GM18508 (cell line): ENCODE results near the gene PRKN.
"Not testable (repeated sequence)": the region's sequence is repeated elsewhere in the genome, so short reads cannot be mapped to it uniquely, and the experiment has no call there.

Experiments used
- ATAC-seq: cut with Tn5 transposase; IDR thresholded peaks from one replicate; pipeline ENCODE4 v1.9.1; 2021; ENCODE audit warnings: moderate number of reproducible peaks; ENCODE audit not compliant: insufficient read depth, unreplicated experiment

The PRKN gene

GRCh38 chr6:161903584-161904212 lies 823.9 kb downstream of the PRKN start:
- no peak for ATAC-seq

DNA sequence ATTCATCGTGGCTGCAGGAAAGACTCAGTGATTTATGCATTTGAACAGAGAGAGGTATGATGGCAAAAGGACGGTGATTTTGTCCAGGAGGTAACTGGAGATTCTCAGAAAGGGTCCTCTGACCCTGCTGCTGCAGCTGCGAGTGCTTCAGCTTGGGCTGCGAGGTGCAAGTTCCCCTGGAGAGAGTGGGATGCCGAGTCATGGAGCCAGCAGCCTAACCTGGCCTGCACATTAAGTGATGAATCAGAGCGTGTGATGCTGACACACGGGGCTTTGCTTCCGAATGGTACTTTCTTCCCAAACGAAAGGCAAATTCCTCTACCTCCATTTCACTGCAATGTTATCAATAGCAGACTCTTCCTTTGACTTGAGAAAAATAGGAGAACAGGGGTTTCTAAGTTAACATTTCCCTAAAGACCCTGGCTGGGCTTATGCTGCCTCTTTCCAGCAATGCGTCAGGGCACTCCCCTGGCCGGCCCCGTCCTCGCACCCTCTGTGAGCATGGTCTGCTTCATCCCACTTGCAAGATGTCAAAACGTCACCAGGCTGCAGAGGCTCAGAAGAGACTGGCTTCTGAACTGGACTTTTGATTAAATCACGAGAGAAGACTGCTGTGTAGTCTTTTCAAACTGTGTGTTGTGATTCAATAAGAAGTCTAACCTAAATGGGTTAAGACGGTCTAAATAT lies 825.7 kb downstream of the PRKN start:
- ATAC-seq, result no peak

DNA sequence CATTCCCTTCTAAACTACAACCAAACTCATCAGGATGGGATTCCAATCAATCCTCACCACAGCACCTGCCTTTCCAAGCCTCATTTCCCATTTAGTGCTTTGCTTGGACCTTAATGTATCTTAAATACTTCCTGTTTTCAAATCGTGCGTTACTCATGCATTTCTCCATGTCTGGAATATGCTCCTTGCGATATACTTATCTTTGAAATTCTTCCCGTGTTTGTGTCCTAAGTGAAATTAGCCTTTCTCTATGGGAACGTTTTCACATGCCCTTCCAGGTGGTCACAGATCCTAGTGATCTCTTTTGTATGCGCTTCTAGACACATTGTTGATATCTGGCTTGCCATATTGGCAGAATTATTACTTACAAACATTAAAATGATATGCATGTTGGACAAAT lies 833.1 kb downstream of the PRKN start:
- no peak for ATAC-seq

GRCh38 chr6:161891542-161891941 lies 836.0 kb downstream of the PRKN start:
- no peak for ATAC-seq

DNA sequence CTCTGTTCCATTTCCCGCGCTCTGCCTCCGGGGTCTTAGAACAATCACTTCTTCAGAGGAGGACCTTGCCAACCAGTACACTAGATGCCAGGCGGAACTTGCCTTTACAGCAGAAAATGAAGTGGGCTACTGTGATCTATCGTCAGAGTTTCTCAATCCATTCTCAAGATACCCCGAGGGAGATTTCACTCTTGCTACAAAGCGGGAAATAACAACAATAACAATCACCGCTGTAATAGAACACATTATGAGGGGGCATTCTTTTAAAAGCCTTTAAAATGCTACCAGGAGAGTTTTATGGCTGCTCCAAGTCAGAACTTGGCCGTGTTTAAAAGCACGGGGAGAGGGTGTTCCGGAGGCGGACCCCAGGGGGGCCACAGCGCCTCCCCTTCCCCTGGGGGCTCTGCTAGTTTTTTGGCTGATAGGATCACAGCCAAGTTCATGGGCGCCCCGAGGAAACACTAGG lies 836.7 kb downstream of the PRKN start:
- no peak for ATAC-seq

GRCh38 chr6:161890133-161890831 lies 837.3 kb downstream of the PRKN start:
- no peak for ATAC-seq

DNA sequence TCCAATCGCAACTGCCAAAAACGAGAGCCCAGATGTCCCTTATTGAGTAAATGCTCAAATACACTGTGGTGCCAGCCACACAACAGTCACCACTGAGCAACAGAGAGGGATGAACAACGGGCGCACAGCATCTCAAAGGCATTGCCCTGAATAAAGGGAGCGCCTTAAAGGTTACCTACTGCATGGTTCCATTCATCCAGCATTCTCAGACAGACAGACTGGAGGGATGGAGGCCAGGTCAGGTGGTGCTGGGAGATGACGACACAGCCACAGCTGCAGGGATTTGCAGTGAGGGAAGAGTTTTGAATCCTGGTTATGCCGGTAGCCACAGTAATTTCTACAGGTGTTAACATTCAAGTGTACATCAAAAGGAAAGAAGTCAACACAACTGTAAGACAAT lies 838.2 kb downstream of the PRKN start:
- no peak for ATAC-seq

- ATAC-seq, result not testable (repeated sequence)
Measured at GRCh38 chr6:161886545-161886944, 841.0 kb downstream of the PRKN start.

- no peak for ATAC-seq
Measured at GRCh38 chr6:161884782-161885181, 842.8 kb downstream of the PRKN start.

- ATAC-seq, result no peak
Measured at GRCh38 chr6:161882196-161882765, 845.3 kb downstream of the PRKN start.

DNA sequence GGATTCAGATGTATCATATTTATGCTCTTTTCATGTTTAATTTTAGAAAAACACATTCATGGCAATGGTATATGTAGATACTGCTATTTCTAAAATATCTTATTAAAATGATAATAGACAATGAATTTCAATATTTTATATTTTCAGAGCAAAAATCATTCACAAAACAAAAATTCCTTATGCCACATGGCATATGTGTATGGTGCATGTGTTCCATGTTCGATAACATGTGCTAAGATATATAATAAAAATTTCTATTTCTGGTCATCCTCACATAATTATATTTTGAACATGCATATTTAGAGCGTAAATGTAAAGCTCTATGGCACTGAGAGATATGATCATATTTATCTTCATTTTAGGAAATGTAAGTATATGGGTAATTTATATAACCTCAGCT lies 847.5 kb downstream of the PRKN start:
- ATAC-seq, result no peak

GRCh38 chr6:161876231-161876630 lies 851.3 kb downstream of the PRKN start:
- no peak for ATAC-seq

DNA sequence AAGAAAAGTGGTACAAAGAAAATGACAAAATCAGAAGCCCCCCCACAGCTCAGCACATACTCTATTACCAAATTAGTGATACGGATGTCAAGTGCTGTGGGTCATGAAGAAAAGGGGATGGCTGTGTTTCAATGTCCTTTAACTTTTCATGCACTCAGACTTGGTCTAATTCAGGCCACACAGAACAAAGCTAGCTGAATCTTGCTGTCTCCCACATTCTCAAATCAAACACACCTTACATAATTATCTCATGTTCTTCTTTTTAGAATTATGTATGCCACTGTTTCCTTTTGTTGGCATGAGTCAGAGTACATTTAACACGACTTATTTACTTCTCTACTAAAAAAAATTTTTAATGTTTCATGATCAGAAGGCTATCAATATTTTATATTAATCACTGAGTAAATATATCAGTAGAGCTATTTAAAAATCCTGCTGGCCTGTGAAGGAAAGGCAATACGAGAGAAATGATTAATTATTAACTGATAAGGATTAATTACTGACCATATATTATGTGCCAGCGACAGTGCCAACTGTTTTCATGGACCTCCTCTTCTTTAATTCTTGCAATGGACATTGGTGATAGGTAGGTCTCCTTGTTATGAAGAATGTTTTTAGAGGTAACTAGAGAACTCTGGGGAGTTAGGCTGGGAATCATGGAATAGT lies 857.2 kb downstream of the PRKN start:
- no peak for ATAC-seq

GRCh38 chr6:161869491-161869890 lies 858.1 kb downstream of the PRKN start:
- no peak for ATAC-seq

DNA sequence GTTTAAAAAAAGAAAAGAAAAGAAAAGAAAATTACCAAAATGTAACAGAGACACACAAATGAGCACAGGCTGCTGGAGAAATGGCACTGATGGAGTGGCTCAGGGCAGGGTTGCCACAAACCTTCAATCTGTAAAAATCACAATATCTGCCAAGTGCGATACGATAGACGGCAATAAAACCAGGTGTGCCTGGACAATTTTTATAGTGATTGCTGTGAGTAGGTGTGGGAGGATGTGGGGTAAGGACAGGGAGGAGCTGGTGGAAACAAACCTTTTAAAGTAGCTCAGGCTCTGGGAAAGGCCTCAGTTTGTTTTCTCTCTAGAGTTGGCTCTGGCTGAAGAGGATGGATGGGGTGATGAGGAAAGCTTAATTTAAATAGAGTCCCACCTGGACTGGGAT lies 861.0 kb downstream of the PRKN start:
- no peak for ATAC-seq

GRCh38 chr6:161861061-161861460 lies 866.5 kb downstream of the PRKN start:
- not testable (repeated sequence) for ATAC-seq

DNA sequence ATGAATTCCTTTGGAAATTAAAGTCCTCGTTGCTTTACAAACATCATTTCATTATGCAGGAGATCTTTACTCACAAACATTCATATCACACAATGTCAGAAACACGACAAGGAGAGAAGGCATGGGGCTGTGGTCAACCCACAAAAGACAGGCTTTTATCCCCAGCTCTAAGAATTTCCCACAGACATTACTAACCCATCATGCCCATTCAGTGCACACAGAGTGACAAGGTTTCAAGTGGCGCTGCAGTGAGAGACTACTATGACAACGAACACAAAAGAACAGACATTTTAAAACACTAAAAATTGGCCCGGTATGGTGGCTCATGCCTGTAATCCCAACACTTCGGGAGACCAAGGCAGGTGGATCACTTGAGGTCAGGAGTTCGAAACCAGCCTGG lies 873.9 kb downstream of the PRKN start:
- no peak for ATAC-seq

- not testable (repeated sequence) for ATAC-seq
Measured at GRCh38 chr6:161851486-161851885, 876.1 kb downstream of the PRKN start.

GRCh38 chr6:161850562-161850961 lies 877.0 kb downstream of the PRKN start:
- ATAC-seq, result no peak

DNA sequence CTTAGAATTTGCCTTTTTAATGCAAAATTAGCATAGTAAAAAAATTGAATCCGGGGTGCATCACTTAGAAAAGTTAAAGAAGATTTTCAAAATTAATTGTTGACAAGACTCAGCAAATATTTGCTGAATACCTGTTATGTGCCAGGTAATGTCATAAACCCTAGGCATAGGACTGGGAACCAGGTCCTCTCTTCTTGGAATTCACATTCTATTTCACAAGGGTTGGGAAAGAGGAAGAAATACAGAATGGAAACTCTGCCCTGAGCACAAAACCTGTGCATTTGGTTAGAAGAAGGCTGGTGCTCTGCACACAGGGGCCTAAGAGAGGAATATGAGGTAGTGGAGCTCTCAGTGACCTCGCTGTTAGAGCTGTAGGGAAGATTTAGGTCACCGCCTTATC lies 879.9 kb downstream of the PRKN start:
- ATAC-seq, result no peak

GRCh38 chr6:161844804-161845203 lies 882.8 kb downstream of the PRKN start:
- no peak for ATAC-seq
